ENCODE data around the gene SLC22A5. TPM values are rescaled to one million over a fixed set of nuclear protein-coding genes. Genes with fewer than 3 reads are reported as not detected.

SLC22A5 gene
- total RNA-seq, 1 experiment from 2014 or later: 3.6 TPM

GRCh38 chr5:132391247-132391646 is 21.7 kb downstream of the SLC22A5 start:
- ChIA-PET POLR2A (no interaction called here), CTCF (interaction anchor here (1.8 kb wide), 1 partner anchor 110 kb away, joined by 7 read pairs; no protein-coding TSS in a partner anchor)
- H3K9me3 Mint-ChIP-seq: no peaks in the 10 kb centered on the region
- no peaks in the 10 kb centered on the region for H3K36me3 Mint-ChIP-seq
- H3K4me1 Mint-ChIP-seq: peaks cover 8% of the 10 kb centered on the region
- H3K27me3 Mint-ChIP-seq (ENCODE audit: low read depth): no peaks in the 10 kb centered on the region
- no peak for ATAC-seq
- no peak overlapping the region for H3K4me3 Mint-ChIP-seq
- no peak for DNase-seq (ENCODE audit: low spot score)
- no peak for TF ChIP-seq NR1H2 (CRISPR knock-in tag; IDR thresholded peaks at IDR 0.05)
- no peak for TF ChIP-seq MYBL2 (CRISPR knock-in tag; IDR thresholded peaks at IDR 0.05)
- no peak for TF ChIP-seq MLX (CRISPR knock-in tag; IDR thresholded peaks at IDR 0.05)
- no peak for TF ChIP-seq ATF2 (CRISPR knock-in tag; IDR thresholded peaks at IDR 0.05; ENCODE audit: borderline replicate concordance, low read depth)
- no peak for TF ChIP-seq AR (CRISPR knock-in tag; IDR thresholded peaks at IDR 0.05)
- TF ChIP-seq TCF7 (CRISPR knock-in tag; IDR thresholded peaks at IDR 0.05; ENCODE audit: low read depth): no peak
- no peak for TF ChIP-seq ZSCAN18 (CRISPR knock-in tag; IDR thresholded peaks at IDR 0.05)
- TF ChIP-seq ZNF396 (CRISPR knock-in tag; IDR thresholded peaks at IDR 0.05; ENCODE audit: borderline replicate concordance): no peak
- H3K27ac Mint-ChIP-seq: no peak overlapping the region

GRCh38 chr5:132391870-132392269 is 22.4 kb downstream of the SLC22A5 start:
- H3K9me3 Mint-ChIP-seq: no peaks in the 10 kb centered on the region
- ATAC-seq (no peak), DNase-seq (ENCODE audit: low spot score) (no peak)
- CTCF ChIA-PET: interaction anchor here (0.6 to 1.0 kb wide), 2 partner anchors 18 to 109 kb away, joined by 3 read pairs; no protein-coding TSS in a partner anchor
- H3K27ac Mint-ChIP-seq: no peak overlapping the region
- peaks cover 6% of the 10 kb centered on the region for H3K4me1 Mint-ChIP-seq
- TF ChIP-seq ATF2 (CRISPR knock-in tag; IDR thresholded peaks at IDR 0.05; ENCODE audit: borderline replicate concordance, low read depth): no peak
- TF ChIP-seq RELA (CRISPR knock-in tag; IDR thresholded peaks at IDR 0.05; ENCODE audit: borderline replicate concordance): no peak
- no peak for TF ChIP-seq TEAD4 (CRISPR knock-in tag; IDR thresholded peaks at IDR 0.05)
- no peak for TF ChIP-seq ZNF121 (CRISPR knock-in tag; IDR thresholded peaks at IDR 0.05)
- TF ChIP-seq CBFB (CRISPR knock-in tag; IDR thresholded peaks at IDR 0.05; ENCODE audit: low read depth): no peak
- no peaks in the 10 kb centered on the region for H3K27me3 Mint-ChIP-seq (ENCODE audit: low read depth)
- POLR2A ChIA-PET: interaction anchor here (1.4 kb wide), 1 partner anchor 99 kb away, joined by 4 read pairs; the partner anchor contains the start of gene IRF1
- H3K36me3 Mint-ChIP-seq: no peaks in the 10 kb centered on the region
- no peak overlapping the region for H3K4me3 Mint-ChIP-seq

- TF ChIP-seq NFATC4 (CRISPR knock-in tag; IDR thresholded peaks at IDR 0.05) (no peak), GABPB1 (CRISPR knock-in tag; IDR thresholded peaks at IDR 0.05) (no peak)
- ATAC-seq: no peak
- ChIA-PET CTCF (interaction anchor here (0.6 to 1.0 kb wide), 2 partner anchors 18 to 108 kb away, joined by 3 read pairs; no protein-coding TSS in a partner anchor), POLR2A (interaction anchor here (1.4 kb wide), 1 partner anchor 98 kb away, joined by 4 read pairs; the partner anchor contains the start of gene IRF1)
- Mint-ChIP-seq H3K4me1 (peaks cover 5% of the 10 kb centered on the region), H3K4me3 (no peak overlapping the region), H3K36me3 (no peaks in the 10 kb centered on the region), H3K27ac (no peak overlapping the region), H3K9me3 (no peaks in the 10 kb centered on the region), H3K27me3 (ENCODE audit: low read depth) (no peaks in the 10 kb centered on the region)
- DNase-seq (ENCODE audit: low spot score): no peak
These were observed 22.9 kb downstream of the SLC22A5 start for GRCh38 chr5:132392411-132392810.

Data from WTC11 (cell line).